ENCODE measurements around the gene VCAN. TPM values are rescaled to one million over a fixed set of nuclear protein-coding genes. Genes with fewer than 3 reads are reported as not detected.

Gene VCAN
- total and polyA plus RNA-seq, 11 donors: 4.8 to 121 (median 26.4) TPM

DNA sequence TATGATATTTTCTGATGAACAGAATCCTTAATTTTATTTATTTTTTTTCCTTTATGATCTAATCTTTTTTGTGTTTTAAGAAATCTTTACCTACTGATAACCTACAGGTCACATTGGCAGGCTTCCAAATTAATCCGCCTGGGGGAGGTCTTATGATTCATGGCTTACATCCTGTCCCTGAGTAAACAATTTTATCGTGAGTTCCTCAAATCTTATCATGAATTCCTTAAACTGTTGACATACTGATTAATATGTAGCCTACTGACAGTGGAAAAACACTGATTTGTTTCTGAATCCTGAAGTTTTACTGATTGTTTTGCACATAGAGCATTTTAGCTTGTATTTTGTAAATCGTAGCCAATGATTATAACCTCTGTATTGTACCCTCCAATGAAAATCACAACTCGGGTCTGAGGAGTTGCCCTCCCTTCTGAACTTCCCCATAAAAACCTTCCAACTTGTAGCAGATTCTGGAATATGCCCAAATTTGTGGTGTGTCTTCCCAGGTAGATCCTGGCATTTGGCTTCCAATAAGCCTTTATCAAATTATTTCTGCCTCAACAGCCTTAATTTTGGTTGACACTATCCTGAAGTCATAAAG is 105.6 kb downstream of the VCAN start:
- Histone ChIP-seq H3K9me3 (peaks cover 0 to 22% (median 6%) of the 10 kb centered on the region in 12 donors), H3K36me3 (peaks cover 0 to 75% (median 20%) of the 10 kb centered on the region in 9 donors), H3K27me3 (no peaks in the 10 kb centered on the region), H3K27ac (peak overlapping the region in 1 of 12 donors; percentile 5), H3K4me3 (no peak overlapping the region), H3K4me1 (peaks cover 0 to 4% (median 0%) of the 10 kb centered on the region in 12 donors)
- WGBS, 4 donors: 39 to 52% (median 50%) methylated on average over 4 of the region's 4 CpGs
- TF ChIP-seq POLR2A (IDR thresholded peaks at IDR 0.05) (no peak), CTCF (IDR thresholded peaks at IDR 0.05) (no peak)
- intact Hi-C loops (cut with DNase I): no loop called here
- ATAC-seq: peak in 1 of 4 donors; percentile 45
- no peak for DNase-seq

DNA sequence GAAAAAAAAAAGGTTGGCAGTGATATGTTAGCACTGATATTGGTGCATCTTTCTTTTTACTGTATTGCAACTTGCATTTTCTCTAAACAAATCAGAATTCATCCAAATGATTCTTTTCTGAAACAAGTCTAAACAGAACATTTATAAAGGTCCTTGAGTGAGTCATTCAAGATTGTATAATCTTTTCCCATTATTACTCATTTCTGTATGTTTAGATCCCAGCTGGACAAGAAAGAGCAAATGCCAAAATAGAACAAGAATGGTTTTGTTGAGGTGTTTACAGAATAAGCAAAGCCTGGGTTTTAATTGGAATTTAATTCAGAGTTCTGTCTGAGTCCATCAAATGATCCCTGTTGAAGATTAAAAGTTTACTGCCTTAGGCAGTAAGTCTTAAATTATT is 112.3 kb downstream of the VCAN start:
- Histone ChIP-seq H3K27me3 (no peaks in the 10 kb centered on the region), H3K9me3 (no peaks in the 10 kb centered on the region), H3K36me3 (peaks cover 0 to 29% (median 9%) of the 10 kb centered on the region in 9 donors), H3K4me3 (no peak overlapping the region), H3K27ac (no peak overlapping the region), H3K4me1 (peaks cover 0 to 5% (median 0%) of the 10 kb centered on the region in 12 donors)
- no peak for DNase-seq
- TF ChIP-seq CTCF (IDR thresholded peaks at IDR 0.05): no peak
- TF ChIP-seq POLR2A (IDR thresholded peaks at IDR 0.05): no peak
- intact Hi-C loops (cut with DNase I): no loop called here
- ATAC-seq: peak in 1 of 4 donors; percentile 64

DNA sequence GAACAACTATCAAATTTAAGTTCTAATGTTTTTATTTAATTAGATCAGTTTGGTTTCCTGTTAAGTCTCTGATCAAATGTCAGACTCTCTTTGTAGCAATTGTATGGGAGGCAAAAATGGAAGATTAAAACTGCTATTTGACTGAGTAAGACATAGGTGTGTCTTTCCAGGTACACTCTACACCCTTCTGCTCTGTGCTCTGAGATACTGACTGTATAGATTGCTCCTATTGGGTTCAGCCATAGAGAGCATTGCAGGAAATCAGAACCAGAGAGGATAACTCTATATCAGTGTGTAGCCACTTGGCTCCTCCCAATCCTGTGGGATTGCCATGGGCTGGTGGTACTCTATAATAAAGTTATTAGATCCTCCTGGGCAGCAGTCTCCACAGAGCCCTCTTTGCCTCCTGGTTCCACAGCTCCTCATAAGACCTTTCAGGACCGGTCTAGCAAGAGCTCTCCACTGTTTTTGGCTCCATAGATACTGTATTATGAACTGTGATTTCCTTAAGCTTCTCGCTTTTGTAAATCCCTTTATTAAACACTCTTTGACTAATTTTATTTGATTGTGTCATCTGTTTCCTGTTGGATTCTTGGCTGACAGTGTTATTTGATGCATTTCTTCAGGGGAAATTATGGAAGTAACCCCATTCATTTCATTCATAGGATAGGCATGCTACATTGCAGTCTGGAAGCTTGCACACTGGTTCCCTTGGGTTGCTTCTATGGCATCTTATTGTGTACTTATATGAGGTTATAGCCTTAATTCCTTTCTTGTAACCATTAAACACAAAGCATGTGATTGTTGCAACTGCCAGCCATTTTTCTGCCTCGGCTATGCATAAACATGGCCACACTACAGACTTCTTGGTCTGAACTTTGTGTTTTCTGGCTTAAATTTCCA is 115.6 kb downstream of the VCAN start:
- no peaks in the 10 kb centered on the region for H3K27me3 ChIP-seq
- H3K27ac ChIP-seq: no peak overlapping the region
- intact Hi-C loops (cut with DNase I): no loop called here
- TF ChIP-seq POLR2A (IDR thresholded peaks at IDR 0.05) (no peak), CTCF (IDR thresholded peaks at IDR 0.05) (no peak)
- DNase-seq (no peak), ATAC-seq (peak in 1 of 4 donors; percentile 24)
- H3K36me3 ChIP-seq: peaks cover 0 to 8% (median 0%) of the 10 kb centered on the region in 9 donors
- WGBS, 4 donors: 56 to 72% (median 60%) methylated on average over 3 of the region's 3 CpGs
- peaks cover 0 to 5% (median 0%) of the 10 kb centered on the region in 12 donors for H3K4me1 ChIP-seq
- H3K9me3 ChIP-seq: no peaks in the 10 kb centered on the region
- no peak overlapping the region for H3K4me3 ChIP-seq

DNA sequence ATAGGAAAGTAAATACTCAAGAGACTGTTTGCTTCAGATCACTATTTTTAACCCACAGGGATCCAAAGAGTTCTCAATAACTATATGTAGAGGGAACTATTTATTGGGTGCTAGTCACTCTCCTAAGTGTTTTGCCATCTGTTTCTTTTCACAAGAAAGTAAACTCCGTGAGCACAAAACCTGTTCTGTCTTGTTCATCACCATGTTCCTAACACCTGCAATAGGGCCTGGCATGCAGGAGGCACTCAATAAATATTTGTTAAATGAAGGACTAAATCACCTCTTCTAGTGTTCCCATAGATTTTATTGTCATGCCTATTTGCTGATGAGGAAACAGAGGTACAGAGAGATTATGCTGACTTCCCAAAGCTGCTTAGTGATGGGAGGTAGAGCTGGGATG is 118.2 kb downstream of the VCAN start:
- Histone ChIP-seq H3K4me1 (peaks cover 0 to 5% (median 0%) of the 10 kb centered on the region in 12 donors), H3K27ac (no peak overlapping the region), H3K36me3 (no peaks in the 10 kb centered on the region), H3K27me3 (no peaks in the 10 kb centered on the region), H3K9me3 (no peaks in the 10 kb centered on the region), H3K4me3 (no peak overlapping the region)
- no peak for DNase-seq
- no peak for ATAC-seq
- intact Hi-C loops (cut with DNase I): no loop called here
- WGBS, 4 donors: 50 to 95% (median 69%) methylated on average over 1 of the region's 1 CpG
- no peak for TF ChIP-seq POLR2A (IDR thresholded peaks at IDR 0.05)

All from heart left ventricle (tissue), 16 donors.